Measurements from ENCODE around the gene TTBK2. TPM values are rescaled to one million over a fixed set of nuclear protein-coding genes. Genes with fewer than 3 reads are reported as not detected.
"Not testable (repeated sequence)": the region's sequence is repeated elsewhere in the genome, so short reads cannot be mapped to it uniquely, and the experiment has no call there.

The TTBK2 gene
- total RNA-seq, 1 donor from 2014 or later = 9.9 TPM

- no peak for DNase-seq (ENCODE audit: low read depth in 2 of 2)
These were observed 12.0 kb downstream of the TTBK2 start for GRCh38 chr15:42908538-42908937.

GRCh38 chr15:42903388-42904324, 16.9 kb downstream of the TTBK2 start:
- no peak for DNase-seq (ENCODE audit: low read depth in 2 of 2)

GRCh38 chr15:42893911-42894310, 26.7 kb downstream of the TTBK2 start:
- DNase-seq (ENCODE audit: low read depth in 2 of 2) = not testable (repeated sequence)

GRCh38 chr15:42891569-42891968, 29.0 kb downstream of the TTBK2 start:
- DNase-seq (ENCODE audit: low read depth in 2 of 2) = no peak

- DNase-seq (ENCODE audit: low read depth in 2 of 2) = peak; percentile 58 to 91
These were observed 30.2 kb downstream of the TTBK2 start for GRCh38 chr15:42890161-42890913.

- DNase-seq (ENCODE audit: low read depth in 2 of 2) = not testable (repeated sequence)
These were observed 33.2 kb downstream of the TTBK2 start for GRCh38 chr15:42887384-42887783.

GRCh38 chr15:42880121-42880520, 40.5 kb downstream of the TTBK2 start:
- DNase-seq (ENCODE audit: low read depth in 2 of 2) = no peak

GRCh38 chr15:42879443-42879842, 41.1 kb downstream of the TTBK2 start:
- DNase-seq (ENCODE audit: low read depth in 2 of 2) = no peak

GRCh38 chr15:42876224-42876623, 44.4 kb downstream of the TTBK2 start:
- no peak for DNase-seq (ENCODE audit: low read depth in 2 of 2)

- DNase-seq (ENCODE audit: low read depth in 2 of 2) = no peak
These were observed 51.9 kb downstream of the TTBK2 start for GRCh38 chr15:42868683-42869082.

- peak in 1 of 2 donors; percentile 47 for DNase-seq (ENCODE audit: low read depth in 2 of 2)
These were observed 56.9 kb downstream of the TTBK2 start for GRCh38 chr15:42863572-42864239.

- DNase-seq (ENCODE audit: low read depth in 2 of 2) = no peak
These were observed 61.4 kb downstream of the TTBK2 start for GRCh38 chr15:42858999-42859789.

- DNase-seq (ENCODE audit: low read depth in 2 of 2) = no peak
These were observed 62.0 kb downstream of the TTBK2 start for GRCh38 chr15:42858540-42858939.

GRCh38 chr15:42854576-42854975, 66.0 kb downstream of the TTBK2 start:
- DNase-seq (ENCODE audit: low read depth in 2 of 2) = no peak

GRCh38 chr15:42849836-42850235, 70.7 kb downstream of the TTBK2 start:
- DNase-seq (ENCODE audit: low read depth in 2 of 2) = no peak

GRCh38 chr15:42848846-42849245, 71.7 kb downstream of the TTBK2 start:
- DNase-seq (ENCODE audit: low read depth in 2 of 2) = no peak

GRCh38 chr15:42846647-42847046, 73.9 kb downstream of the TTBK2 start:
- DNase-seq (ENCODE audit: low read depth in 2 of 2) = no peak

GRCh38 chr15:42845581-42845980, 75.0 kb downstream of the TTBK2 start:
- no peak for DNase-seq (ENCODE audit: low read depth in 2 of 2)

GRCh38 chr15:42843699-42844098, 76.9 kb downstream of the TTBK2 start:
- no peak for DNase-seq (ENCODE audit: low read depth in 2 of 2)

- peak in 1 of 2 donors; percentile 23 for DNase-seq (ENCODE audit: low read depth in 2 of 2)
These were observed 84.3 kb downstream of the TTBK2 start for GRCh38 chr15:42836251-42836650.

GRCh38 chr15:42832576-42832975, 88.0 kb downstream of the TTBK2 start:
- DNase-seq (ENCODE audit: low read depth in 2 of 2) = peak; percentile 11 to 73

Data from lung microvascular endothelial cell (primary cell).